ENCODE results near the gene ATF7IP2.
"Not testable (repeated sequence)": the region's sequence is repeated elsewhere in the genome, so short reads cannot be mapped to it uniquely, and the experiment has no call there.

The ATF7IP2 gene

GRCh38 chr16:10376229-10376628 is 9.6 kb upstream of the ATF7IP2 start:
- DNase-seq (ENCODE audit: low spot score): no peak

DNA sequence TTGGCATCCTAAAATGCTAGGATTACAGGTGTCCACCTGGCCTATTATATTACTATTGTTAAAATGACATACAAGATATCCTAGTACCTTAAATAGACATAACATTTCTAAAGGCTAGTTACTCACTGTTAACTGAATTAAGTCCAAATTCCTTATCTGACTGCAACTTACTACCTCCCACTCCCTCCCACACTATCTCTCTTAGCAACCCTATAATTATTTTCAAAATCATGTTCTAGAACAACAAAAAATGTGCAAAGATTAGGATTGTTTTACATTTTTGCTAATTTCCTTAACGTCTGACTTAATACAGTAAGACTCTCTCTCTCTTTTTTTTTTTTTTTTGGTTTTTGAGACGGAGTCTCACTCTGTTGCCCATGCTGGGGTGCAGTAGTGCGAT is 2.2 kb upstream of the ATF7IP2 start:
- no peak for DNase-seq (ENCODE audit: low spot score)

- DNase-seq (ENCODE audit: low spot score): no peak
Observed at GRCh38 chr16:10386517-10387100, 748 bp downstream of the ATF7IP2 start.

DNA sequence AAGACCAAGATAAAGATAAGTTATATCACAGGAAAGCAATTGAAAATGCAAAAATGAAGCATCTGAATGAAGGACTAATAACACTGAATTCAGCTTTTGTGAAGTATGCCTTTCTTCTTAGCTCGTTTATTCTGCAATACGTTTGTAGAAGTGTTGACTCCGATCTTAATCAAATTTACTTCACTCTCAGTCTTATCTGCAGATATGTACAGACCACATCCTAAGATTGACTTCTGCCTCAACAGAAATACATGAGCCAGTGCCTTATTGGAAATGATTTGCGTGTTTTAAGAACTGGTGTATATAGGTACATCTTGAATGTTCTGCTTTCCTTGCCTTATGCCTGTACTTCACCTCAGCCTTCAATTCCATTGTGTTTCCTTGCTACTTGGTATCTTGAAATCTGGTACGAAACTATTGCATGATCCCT is 1.3 kb downstream of the ATF7IP2 start:
- no peak for DNase-seq (ENCODE audit: low spot score)

- DNase-seq (ENCODE audit: low spot score): no peak
Observed at GRCh38 chr16:10388988-10389387, 3.1 kb downstream of the ATF7IP2 start.

DNA sequence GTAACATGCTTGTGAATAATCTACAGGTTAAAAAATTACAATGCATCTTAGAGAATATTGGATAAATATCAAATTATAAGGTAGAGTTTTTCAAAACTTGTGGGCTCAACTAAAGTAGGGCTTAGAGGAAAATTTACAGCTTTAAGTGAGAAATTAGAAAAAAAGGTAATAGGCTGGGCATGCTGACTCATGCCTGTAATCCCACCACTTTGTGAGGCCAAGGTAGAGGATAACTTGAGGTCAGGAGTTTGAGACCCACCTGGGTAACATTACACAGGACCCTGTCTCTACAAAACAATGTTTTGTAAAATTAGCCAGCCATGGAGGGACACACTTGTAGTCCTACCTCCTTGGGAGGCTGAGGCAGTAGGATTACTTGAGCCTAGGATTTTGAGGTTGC is 4.5 kb downstream of the ATF7IP2 start:
- DNase-seq (ENCODE audit: low spot score): no peak

DNA sequence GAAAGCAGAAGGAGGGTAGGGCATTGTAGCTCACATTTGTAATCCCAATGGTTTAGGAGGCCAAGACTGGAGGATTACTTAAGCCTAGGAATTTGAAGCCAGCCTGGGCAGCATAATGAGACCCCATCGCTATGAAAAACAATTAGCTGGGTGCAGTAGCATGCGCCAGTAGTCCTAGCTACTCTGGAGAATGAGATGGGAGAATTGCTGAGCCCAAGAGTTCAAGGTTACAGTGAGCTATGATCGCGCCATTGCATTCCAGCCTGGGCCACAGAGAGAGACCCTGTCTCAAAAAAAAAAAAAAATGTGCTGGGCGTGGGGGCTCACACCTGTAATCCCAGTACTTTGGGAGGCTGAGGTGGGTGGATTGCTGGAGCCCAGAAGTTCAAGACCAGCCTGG is 5.0 kb downstream of the ATF7IP2 start:
- DNase-seq (ENCODE audit: low spot score): no peak

DNA sequence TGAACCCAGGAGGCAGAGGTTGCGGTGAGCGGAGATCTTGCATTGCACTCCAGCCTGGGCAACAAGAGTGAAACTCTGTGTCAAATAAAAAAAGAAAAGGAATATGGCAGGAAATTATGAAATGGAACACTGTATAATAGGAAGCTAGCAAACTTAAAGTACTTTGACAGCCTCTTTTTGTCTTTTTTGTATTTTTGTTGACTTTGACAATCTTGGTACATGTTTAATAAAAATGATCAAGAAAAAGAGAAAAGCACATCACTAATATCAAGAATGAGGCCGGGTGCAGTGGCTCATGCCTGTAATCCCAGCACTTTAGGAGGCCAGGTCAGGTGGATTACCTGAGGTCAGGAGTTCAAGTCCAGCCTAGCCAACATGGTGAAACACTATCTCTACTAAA is 5.5 kb downstream of the ATF7IP2 start:
- no peak for DNase-seq (ENCODE audit: low spot score)

- DNase-seq (ENCODE audit: low spot score): no peak
Observed at GRCh38 chr16:10402975-10403374, 17.1 kb downstream of the ATF7IP2 start.

GRCh38 chr16:10405386-10405939 is 19.6 kb downstream of the ATF7IP2 start:
- no peak for DNase-seq (ENCODE audit: low spot score)

- DNase-seq (ENCODE audit: low spot score): no peak
Observed at GRCh38 chr16:10408824-10409381, 23.0 kb downstream of the ATF7IP2 start.

GRCh38 chr16:10409713-10410112 is 23.9 kb downstream of the ATF7IP2 start:
- not testable (repeated sequence) for DNase-seq (ENCODE audit: low spot score)

- DNase-seq (ENCODE audit: low spot score): no peak
Observed at GRCh38 chr16:10410469-10410868, 24.6 kb downstream of the ATF7IP2 start.

- no peak for DNase-seq (ENCODE audit: low spot score)
Observed at GRCh38 chr16:10412935-10413601, 27.2 kb downstream of the ATF7IP2 start.

- not testable (repeated sequence) for DNase-seq (ENCODE audit: low spot score)
Observed at GRCh38 chr16:10418204-10418603, 32.3 kb downstream of the ATF7IP2 start.

DNA sequence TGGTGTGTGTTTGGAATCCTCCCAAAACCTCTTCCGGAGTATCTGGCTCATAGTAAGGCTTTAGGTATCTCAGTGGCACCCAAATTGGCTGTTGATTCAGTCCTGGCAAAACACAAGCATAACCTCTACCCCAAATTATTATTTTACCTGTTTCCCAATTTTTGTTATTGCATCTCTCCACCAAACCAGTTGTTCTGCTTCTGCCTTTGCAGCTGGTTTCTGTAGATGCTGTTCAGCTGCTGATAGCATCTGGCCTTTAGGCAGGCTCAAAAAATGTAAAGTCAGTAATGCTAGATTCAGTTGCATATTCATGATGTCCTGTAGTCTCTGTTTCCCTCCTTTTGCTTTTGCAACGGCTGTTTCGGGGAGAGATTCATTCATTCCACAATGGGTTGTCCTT is 33.8 kb downstream of the ATF7IP2 start:
- DNase-seq (ENCODE audit: low spot score): no peak

- DNase-seq (ENCODE audit: low spot score): no peak
Observed at GRCh38 chr16:10421596-10421995, 35.7 kb downstream of the ATF7IP2 start.

- DNase-seq (ENCODE audit: low spot score): no peak
Observed at GRCh38 chr16:10428433-10429168, 42.7 kb downstream of the ATF7IP2 start.

GRCh38 chr16:10429299-10429969 is 43.6 kb downstream of the ATF7IP2 start:
- not testable (repeated sequence) for DNase-seq (ENCODE audit: low spot score)

GRCh38 chr16:10441726-10442125 is 55.9 kb downstream of the ATF7IP2 start:
- no peak for DNase-seq (ENCODE audit: low spot score)

DNA sequence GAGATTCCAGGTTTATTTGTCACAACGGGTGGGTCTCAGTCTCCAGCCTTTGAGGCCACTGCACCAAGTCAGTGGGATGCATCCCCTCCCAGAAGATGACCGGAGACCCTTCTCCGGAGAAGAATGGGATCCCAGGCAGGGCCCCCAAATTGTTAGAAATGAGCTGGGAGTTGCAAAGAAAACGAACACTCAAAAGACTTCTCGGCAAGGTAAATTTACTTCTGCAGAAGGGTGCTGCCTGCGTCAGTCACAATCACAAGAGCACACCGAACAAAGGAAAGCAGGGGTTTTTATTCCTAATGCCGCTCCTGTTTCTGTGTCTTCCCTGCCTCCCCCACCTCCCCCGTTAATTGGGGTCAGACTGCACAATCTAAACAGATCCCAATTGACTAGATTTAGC is 61.4 kb downstream of the ATF7IP2 start:
- no peak for DNase-seq (ENCODE audit: low spot score)

Data from CD4-positive, alpha-beta T cell treated with Interleukin-6 at 100 ng/mL for 8 hours (primary cell).